Keratinocyte (primary cell): Measurements from ENCODE around the gene PHLPP2. TPM values are rescaled to one million over a fixed set of nuclear protein-coding genes. Genes with fewer than 3 reads are reported as not detected.

Experiments used
- DNase-seq: peaks from one replicate; pipeline ENCODE4 v3.0.0-alpha.2; 2011; ENCODE audit warnings: low read depth, missing footprints, low spot score
- FAIRE-seq: peaks from 2 replicates; lab custom pipeline; 2011; peaks lifted over from hg19 to GRCh38; lab: Jason Lieb, UNC
- H2AFZ ChIP-seq: 2 replicates; pipeline ENCODE4 v1.6.0; 2012; ENCODE audit warnings: low read length, control low read depth, inconsistent platforms; ENCODE audit not compliant: control insufficient read depth
- H3K27ac ChIP-seq: 2 replicates; pipeline ENCODE4 v1.5.1; 2011; ENCODE audit warnings: low read length; ENCODE audit not compliant: control insufficient read depth, insufficient read depth
- H3K27me3 ChIP-seq: 3 replicates; pipeline ENCODE4 v1.6.0; 2011; ENCODE audit warnings: low read length; ENCODE audit not compliant: control insufficient read depth, insufficient read depth; ENCODE audit errors: extremely low read depth
- H3K36me3 ChIP-seq, 2 experiments: 2 replicates in 1 of 2; 3 replicates in 1 of 2; pipeline ENCODE4 v1.5.1; 2011; ENCODE audit warnings: low read length in 2 of 2, mild to moderate bottlenecking in 1 of 2; ENCODE audit not compliant: control insufficient read depth in 2 of 2, insufficient read depth in 2 of 2; ENCODE audit errors: extremely low read depth in 1 of 2
- H3K4me1 ChIP-seq: 3 replicates; pipeline ENCODE4 v1.5.1; 2011; ENCODE audit warnings: low read length; ENCODE audit not compliant: control insufficient read depth, insufficient read depth; ENCODE audit errors: extremely low read depth
- H3K4me2 ChIP-seq: 3 replicates; pipeline ENCODE4 v1.6.0; 2011; ENCODE audit warnings: low read depth, low read length; ENCODE audit not compliant: control insufficient read depth, insufficient read depth; ENCODE audit errors: extremely low read depth
- H3K4me3 ChIP-seq, 3 experiments: fragments of 200-600 bp in 1 of 3; sonication (generic) in 1 of 3; 2 replicates in 2 of 3; 3 replicates in 1 of 3; pipeline ENCODE4 v1.5.1; 2011 to 2016; ENCODE audit warnings: low read length in 3 of 3, mild to moderate bottlenecking in 3 of 3, control low read depth in 2 of 3, inconsistent platforms in 1 of 3, low read depth in 1 of 3, mixed read lengths in 1 of 3, mixed run types in 1 of 3, moderate library complexity in 1 of 3; ENCODE audit not compliant: control insufficient read depth in 2 of 3, insufficient read depth in 2 of 3; ENCODE audit errors: extremely low read depth in 1 of 3
- H3K79me2 ChIP-seq: 2 replicates; pipeline ENCODE4 v1.6.0; 2012; ENCODE audit warnings: low read length; ENCODE audit not compliant: control insufficient read depth, insufficient read depth
- H3K9ac ChIP-seq: 3 replicates; pipeline ENCODE4 v1.6.0; 2011; ENCODE audit warnings: low read length; ENCODE audit not compliant: control insufficient read depth, insufficient read depth; ENCODE audit errors: extremely low read depth
- H3K9me1 ChIP-seq: 3 replicates; pipeline ENCODE4 v1.6.0; 2011; ENCODE audit warnings: low read length; ENCODE audit not compliant: control insufficient read depth, insufficient read depth; ENCODE audit errors: extremely low read depth
- H3K9me3 ChIP-seq: 2 replicates; pipeline ENCODE4 v1.5.1; 2012; ENCODE audit warnings: low read depth, low read length; ENCODE audit not compliant: control insufficient read depth
- H4K20me1 ChIP-seq: 3 replicates; pipeline ENCODE4 v1.6.0; 2011; ENCODE audit warnings: low read length; ENCODE audit not compliant: control insufficient read depth, insufficient read depth; ENCODE audit errors: extremely low read depth
- CTCF ChIP-seq, 3 experiments: IDR thresholded peaks in 1 of 3; conservative IDR thresholded peaks in 1 of 3; optimal IDR thresholded peaks in 1 of 3; 2 replicates in 2 of 3; 3 replicates in 1 of 3; pipeline versions ENCODE3 to v1.5.1; 2011; ENCODE audit warnings: low read length in 3 of 3, mild to moderate bottlenecking in 3 of 3, moderate library complexity in 2 of 3, control low read depth in 1 of 3, inconsistent platforms in 1 of 3; ENCODE audit not compliant: insufficient read depth in 2 of 3; ENCODE audit errors: extremely low read depth in 1 of 3
- EZH2 ChIP-seq: IDR thresholded peaks from one replicate; pipeline ENCODE4 v1.6.1; 2012; ENCODE audit warnings: inconsistent platforms, mild to moderate bottlenecking, low read length, moderate library complexity
- dilution Hi-C: fragments of 300-500 bp; cut with MboI; formaldehyde crosslinking; loops from one replicate; pipeline ENCODE4 v1.7.0; 2020; ENCODE audit warnings: low sequenced_read_pairs; ENCODE audit not compliant: extremely low pct_ligation_motif_present
- polyA plus RNA-seq, 5 experiments: library from polyadenylated mRNA; depleted of rRNA in 3 of 5; stranded (reverse) in 3 of 5; stranded (forward) in 1 of 5; unstranded in 1 of 5; fragments of >200 nt; gene quantifications; 1 replicate in 1 of 5; 2 replicates in 3 of 5; 3 replicates in 1 of 5; pipeline versions ENCODE4 v1.2.1 to v1.2.3, GENCODE V29; 2011 to 2012; ENCODE audit warnings: missing spikeins in 2 of 5, low read depth in 1 of 5, low replicate concordance in 1 of 5

The PHLPP2 gene
- polyA plus RNA-seq, 1 donor (not counting 4 experiments of a cell fraction or from before 2014, with no cell fraction given), result 6.5 TPM

DNA sequence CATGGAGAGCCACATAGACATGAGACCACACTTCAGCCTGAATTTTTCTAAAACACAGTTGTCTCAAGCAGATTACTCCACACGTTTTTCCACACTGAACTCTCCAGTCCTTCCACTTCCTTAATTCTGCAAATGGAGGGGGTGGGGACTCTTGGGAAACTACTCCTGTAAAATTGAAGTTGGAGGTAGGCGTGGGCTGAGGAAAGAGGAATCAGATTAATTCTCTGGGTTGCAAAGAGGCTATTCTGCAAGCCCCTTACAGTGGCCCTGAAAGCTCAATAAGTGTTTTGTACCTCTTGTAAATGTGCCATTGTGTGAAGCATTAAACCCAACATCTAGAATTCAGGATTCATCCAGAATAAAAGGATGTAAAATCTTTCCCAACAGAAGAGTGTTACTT, 88.9 kb downstream of the PHLPP2 start:
- Histone ChIP-seq H3K4me3 (no peak overlapping the region), H3K9me1 (no peaks in the 10 kb centered on the region), H2AFZ (no peak overlapping the region), H3K27me3 (no peaks in the 10 kb centered on the region), H3K79me2 (peaks cover 6% of the 10 kb centered on the region), H3K27ac (no peak overlapping the region), H3K4me1 (peaks cover 9% of the 10 kb centered on the region), H3K4me2 (no peak overlapping the region), H3K9ac (no peak overlapping the region), H3K36me3 (peaks cover 9 to 14% of the 10 kb centered on the region in 2 experiments), H4K20me1 (no peaks in the 10 kb centered on the region), H3K9me3 (no peaks in the 10 kb centered on the region)
- DNase-seq (no peak), FAIRE-seq (no peak)
- dilution Hi-C loops, result no loop called here
- TF ChIP-seq CTCF (optimal IDR thresholded peaks at IDR 0.05 in 1 of 3, IDR thresholded peaks at IDR 0.05 in 1 of 3, conservative IDR thresholded peaks at IDR 0.05 in 1 of 3; ENCODE audit: extremely low read depth in 1 of 3, insufficient read depth in 2 of 3, low read length in 3 of 3) (no peak), EZH2 (no peak)

GRCh38 chr16:71631776-71632175, 92.7 kb downstream of the PHLPP2 start:
- TF ChIP-seq EZH2 (no peak), CTCF (optimal IDR thresholded peaks at IDR 0.05 in 1 of 3, IDR thresholded peaks at IDR 0.05 in 1 of 3, conservative IDR thresholded peaks at IDR 0.05 in 1 of 3; ENCODE audit: extremely low read depth in 1 of 3, insufficient read depth in 2 of 3, low read length in 3 of 3) (no peak)
- H3K9ac ChIP-seq, result no peak overlapping the region
- H3K9me3 ChIP-seq, result no peaks in the 10 kb centered on the region
- H3K79me2 ChIP-seq, result peaks cover 6% of the 10 kb centered on the region
- H2AFZ ChIP-seq, result no peak overlapping the region
- dilution Hi-C loops, result no loop called here
- peaks cover 9 to 10% of the 10 kb centered on the region in 2 experiments for H3K36me3 ChIP-seq
- H4K20me1 ChIP-seq, result no peaks in the 10 kb centered on the region
- no peak for DNase-seq
- no peak overlapping the region for H3K27ac ChIP-seq
- no peak overlapping the region for H3K4me3 ChIP-seq
- H3K27me3 ChIP-seq, result no peaks in the 10 kb centered on the region
- FAIRE-seq, result peak; percentile 23
- H3K9me1 ChIP-seq, result no peaks in the 10 kb centered on the region
- H3K4me1 ChIP-seq, result peaks cover 21% of the 10 kb centered on the region
- H3K4me2 ChIP-seq, result no peak overlapping the region
